Prostate gland (tissue), 2 donors: ENCODE results near the gene RPL18.

Source experiments
- POLR2A ChIP-seq: fragments of 450-650 bp; IDR thresholded peaks from one replicate; pipeline ENCODE4 v1.6.1; 2016; ENCODE audit warnings: antibody characterized with exemption, mild to moderate bottlenecking
- POLR2AphosphoS5 ChIP-seq: sonication (generic); formaldehyde crosslinking; IDR thresholded peaks from one replicate; pipeline ENCODE4 v1.6.1; 2017; ENCODE audit warnings: antibody characterized with exemption
- TF ChIP-seq, protein P1 (sequence below), 4 experiments: fragments of 200-600 bp in 2 of 4; fragments of 450-650 bp in 2 of 4; sonication (generic) in 2 of 4; IDR thresholded peaks; 1 replicate in 3 of 4; 2 replicates in 1 of 4; pipeline ENCODE4 v1.5.1; 2016 to 2019; ENCODE audit warnings: antibody characterized with exemption in 4 of 4, mild to moderate bottlenecking in 2 of 4, moderate library complexity in 2 of 4

DNA sequence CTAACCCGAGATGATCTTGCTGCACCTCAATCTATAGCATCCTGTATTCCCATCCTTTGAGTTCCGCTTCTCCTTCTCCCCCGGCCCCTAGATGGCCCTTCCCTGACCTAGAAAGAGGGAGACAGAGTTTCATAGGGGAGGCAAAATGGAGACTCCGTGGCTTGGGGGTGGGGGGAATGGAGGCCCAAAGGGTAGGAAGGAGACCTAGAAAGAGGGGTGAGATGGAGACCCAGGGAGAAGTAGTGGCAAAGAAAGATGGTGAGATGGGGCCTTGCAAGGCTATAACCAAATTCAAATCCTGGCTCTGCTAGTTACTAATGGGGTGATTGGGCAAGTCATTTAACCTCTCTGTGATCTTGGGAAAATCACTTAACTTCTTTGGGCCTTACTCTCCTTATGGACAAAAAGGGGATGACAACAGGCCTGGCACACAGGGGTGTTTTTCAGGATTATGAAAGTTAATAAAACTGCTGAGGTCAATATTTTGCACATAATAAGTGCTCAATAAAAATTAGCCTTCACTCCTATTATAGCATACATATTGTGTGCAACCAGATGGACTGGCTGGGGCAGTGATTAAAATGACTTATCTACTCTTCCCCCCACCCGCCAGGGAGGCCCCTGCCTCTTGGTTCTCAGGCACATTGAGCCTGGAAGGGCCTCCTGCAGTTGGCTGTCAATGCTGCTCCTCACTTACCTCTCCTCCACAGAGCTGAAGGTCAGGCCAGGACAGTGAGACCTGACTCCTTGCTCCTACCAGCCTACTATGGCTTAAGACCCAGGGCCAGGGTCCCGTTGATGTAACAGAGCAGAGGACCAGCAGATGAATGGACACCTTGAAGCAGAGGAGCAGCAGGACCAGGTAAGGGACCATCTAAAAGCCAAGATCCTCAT is 961 bp upstream of the RPL18 start:
- TF ChIP-seq, protein P1, sequence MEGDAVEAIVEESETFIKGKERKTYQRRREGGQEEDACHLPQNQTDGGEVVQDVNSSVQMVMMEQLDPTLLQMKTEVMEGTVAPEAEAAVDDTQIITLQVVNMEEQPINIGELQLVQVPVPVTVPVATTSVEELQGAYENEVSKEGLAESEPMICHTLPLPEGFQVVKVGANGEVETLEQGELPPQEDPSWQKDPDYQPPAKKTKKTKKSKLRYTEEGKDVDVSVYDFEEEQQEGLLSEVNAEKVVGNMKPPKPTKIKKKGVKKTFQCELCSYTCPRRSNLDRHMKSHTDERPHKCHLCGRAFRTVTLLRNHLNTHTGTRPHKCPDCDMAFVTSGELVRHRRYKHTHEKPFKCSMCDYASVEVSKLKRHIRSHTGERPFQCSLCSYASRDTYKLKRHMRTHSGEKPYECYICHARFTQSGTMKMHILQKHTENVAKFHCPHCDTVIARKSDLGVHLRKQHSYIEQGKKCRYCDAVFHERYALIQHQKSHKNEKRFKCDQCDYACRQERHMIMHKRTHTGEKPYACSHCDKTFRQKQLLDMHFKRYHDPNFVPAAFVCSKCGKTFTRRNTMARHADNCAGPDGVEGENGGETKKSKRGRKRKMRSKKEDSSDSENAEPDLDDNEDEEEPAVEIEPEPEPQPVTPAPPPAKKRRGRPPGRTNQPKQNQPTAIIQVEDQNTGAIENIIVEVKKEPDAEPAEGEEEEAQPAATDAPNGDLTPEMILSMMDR (IDR thresholded peaks at IDR 0.05), result no peak
- no peak for TF ChIP-seq POLR2A
- no peak for TF ChIP-seq POLR2AphosphoS5
